ENCODE measurements around the gene NLRP10.

GRCh38 chr11:8002676-8003075 lies 37.4 kb upstream of the NLRP10 start:
- no peak for TF ChIP-seq ZBTB33 (IDR thresholded peaks at IDR 0.05; ENCODE audit: borderline replicate concordance, low read depth)
- TF ChIP-seq, protein P1, sequence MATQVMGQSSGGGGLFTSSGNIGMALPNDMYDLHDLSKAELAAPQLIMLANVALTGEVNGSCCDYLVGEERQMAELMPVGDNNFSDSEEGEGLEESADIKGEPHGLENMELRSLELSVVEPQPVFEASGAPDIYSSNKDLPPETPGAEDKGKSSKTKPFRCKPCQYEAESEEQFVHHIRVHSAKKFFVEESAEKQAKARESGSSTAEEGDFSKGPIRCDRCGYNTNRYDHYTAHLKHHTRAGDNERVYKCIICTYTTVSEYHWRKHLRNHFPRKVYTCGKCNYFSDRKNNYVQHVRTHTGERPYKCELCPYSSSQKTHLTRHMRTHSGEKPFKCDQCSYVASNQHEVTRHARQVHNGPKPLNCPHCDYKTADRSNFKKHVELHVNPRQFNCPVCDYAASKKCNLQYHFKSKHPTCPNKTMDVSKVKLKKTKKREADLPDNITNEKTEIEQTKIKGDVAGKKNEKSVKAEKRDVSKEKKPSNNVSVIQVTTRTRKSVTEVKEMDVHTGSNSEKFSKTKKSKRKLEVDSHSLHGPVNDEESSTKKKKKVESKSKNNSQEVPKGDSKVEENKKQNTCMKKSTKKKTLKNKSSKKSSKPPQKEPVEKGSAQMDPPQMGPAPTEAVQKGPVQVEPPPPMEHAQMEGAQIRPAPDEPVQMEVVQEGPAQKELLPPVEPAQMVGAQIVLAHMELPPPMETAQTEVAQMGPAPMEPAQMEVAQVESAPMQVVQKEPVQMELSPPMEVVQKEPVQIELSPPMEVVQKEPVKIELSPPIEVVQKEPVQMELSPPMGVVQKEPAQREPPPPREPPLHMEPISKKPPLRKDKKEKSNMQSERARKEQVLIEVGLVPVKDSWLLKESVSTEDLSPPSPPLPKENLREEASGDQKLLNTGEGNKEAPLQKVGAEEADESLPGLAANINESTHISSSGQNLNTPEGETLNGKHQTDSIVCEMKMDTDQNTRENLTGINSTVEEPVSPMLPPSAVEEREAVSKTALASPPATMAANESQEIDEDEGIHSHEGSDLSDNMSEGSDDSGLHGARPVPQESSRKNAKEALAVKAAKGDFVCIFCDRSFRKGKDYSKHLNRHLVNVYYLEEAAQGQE (IDR thresholded peaks at IDR 0.05; ENCODE audit: low read depth, low read length): no peak
- no peak for TF ChIP-seq USF2 (IDR thresholded peaks at IDR 0.05; ENCODE audit: borderline replicate concordance, low read depth, low read length)
- TF ChIP-seq, protein P2, sequence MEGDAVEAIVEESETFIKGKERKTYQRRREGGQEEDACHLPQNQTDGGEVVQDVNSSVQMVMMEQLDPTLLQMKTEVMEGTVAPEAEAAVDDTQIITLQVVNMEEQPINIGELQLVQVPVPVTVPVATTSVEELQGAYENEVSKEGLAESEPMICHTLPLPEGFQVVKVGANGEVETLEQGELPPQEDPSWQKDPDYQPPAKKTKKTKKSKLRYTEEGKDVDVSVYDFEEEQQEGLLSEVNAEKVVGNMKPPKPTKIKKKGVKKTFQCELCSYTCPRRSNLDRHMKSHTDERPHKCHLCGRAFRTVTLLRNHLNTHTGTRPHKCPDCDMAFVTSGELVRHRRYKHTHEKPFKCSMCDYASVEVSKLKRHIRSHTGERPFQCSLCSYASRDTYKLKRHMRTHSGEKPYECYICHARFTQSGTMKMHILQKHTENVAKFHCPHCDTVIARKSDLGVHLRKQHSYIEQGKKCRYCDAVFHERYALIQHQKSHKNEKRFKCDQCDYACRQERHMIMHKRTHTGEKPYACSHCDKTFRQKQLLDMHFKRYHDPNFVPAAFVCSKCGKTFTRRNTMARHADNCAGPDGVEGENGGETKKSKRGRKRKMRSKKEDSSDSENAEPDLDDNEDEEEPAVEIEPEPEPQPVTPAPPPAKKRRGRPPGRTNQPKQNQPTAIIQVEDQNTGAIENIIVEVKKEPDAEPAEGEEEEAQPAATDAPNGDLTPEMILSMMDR (IDR thresholded peaks at IDR 0.05): no peak
- no peak for TF ChIP-seq NFIC (IDR thresholded peaks at IDR 0.05; ENCODE audit: borderline replicate concordance)

All from SK-N-SH (cell line).